Fibroblast of peridontal ligament (primary cell): ENCODE results near the gene RABGAP1L.
A peak's percentile ranks its signal among the peaks of the same experiment; 100 is the strongest.
"Not testable (repeated sequence)": the region's sequence is repeated elsewhere in the genome, so short reads cannot be mapped to it uniquely, and the experiment has no call there.

ENCODE experiments used
- DNase-seq: peaks from one replicate; pipeline ENCODE4 v3.0.0-alpha.2; 2010; ENCODE audit errors: extremely low read depth

Gene RABGAP1L

GRCh38 chr1:174159252-174160108 is at the start of gene RABGAP1L:
Gene RABGAP1L, plus strand, starts transcription at chr1:174159520.
- DNase-seq = peak; percentile 88

GRCh38 chr1:174110053-174110452 is 49.3 kb upstream of the RABGAP1L start:
- no peak for DNase-seq

- peak; percentile 31 for DNase-seq
Measured at GRCh38 chr1:174112489-174113162, 46.7 kb upstream of the RABGAP1L start.

- no peak for DNase-seq
Measured at GRCh38 chr1:174114106-174114505, 45.2 kb upstream of the RABGAP1L start.

- peak; percentile 58 for DNase-seq
Measured at GRCh38 chr1:174114788-174115448, 44.4 kb upstream of the RABGAP1L start.

GRCh38 chr1:174116042-174116441 is 43.3 kb upstream of the RABGAP1L start:
- DNase-seq = no peak

GRCh38 chr1:174118751-174119150 is 40.6 kb upstream of the RABGAP1L start:
- DNase-seq = no peak

GRCh38 chr1:174122318-174122717 is 37.0 kb upstream of the RABGAP1L start:
- DNase-seq = not testable (repeated sequence)

GRCh38 chr1:174123843-174124242 is 35.5 kb upstream of the RABGAP1L start:
- DNase-seq = no peak

GRCh38 chr1:174127176-174127575 is 32.1 kb upstream of the RABGAP1L start:
- not testable (repeated sequence) for DNase-seq

GRCh38 chr1:174131032-174131638 is 28.2 kb upstream of the RABGAP1L start:
- DNase-seq = no peak

- DNase-seq = no peak
Measured at GRCh38 chr1:174134003-174134659, 25.2 kb upstream of the RABGAP1L start.

- peak; percentile 26 for DNase-seq
Measured at GRCh38 chr1:174135211-174135610, 24.1 kb upstream of the RABGAP1L start.

GRCh38 chr1:174136714-174137113 is 22.6 kb upstream of the RABGAP1L start:
- DNase-seq = no peak

- DNase-seq = no peak
Measured at GRCh38 chr1:174142836-174143235, 16.5 kb upstream of the RABGAP1L start.

- not testable (repeated sequence) for DNase-seq
Measured at GRCh38 chr1:174143727-174144396, 15.5 kb upstream of the RABGAP1L start.

GRCh38 chr1:174144397-174144783 is 14.9 kb upstream of the RABGAP1L start:
- DNase-seq = not testable (repeated sequence)

GRCh38 chr1:174149216-174149615 is 10.1 kb upstream of the RABGAP1L start:
- DNase-seq = no peak

GRCh38 chr1:174150499-174150898 is 8.8 kb upstream of the RABGAP1L start:
- no peak for DNase-seq

GRCh38 chr1:174152427-174152826 is 6.9 kb upstream of the RABGAP1L start:
- no peak for DNase-seq
